ENCODE measurements around the gene SYT11.
"Not testable (repeated sequence)": the region's sequence is repeated elsewhere in the genome, so short reads cannot be mapped to it uniquely, and the experiment has no call there.

The SYT11 gene

GRCh38 chr1:155899683-155900082 lies 40.3 kb downstream of the SYT11 start:
- DNase-seq (ENCODE audit: low read depth in 2 of 2), result no peak

- DNase-seq (ENCODE audit: low read depth in 2 of 2), result no peak
Observed at GRCh38 chr1:155900161-155900560, 40.8 kb downstream of the SYT11 start.

- DNase-seq (ENCODE audit: low read depth in 2 of 2), result no peak
Observed at GRCh38 chr1:155904261-155904660, 44.9 kb downstream of the SYT11 start.

- DNase-seq (ENCODE audit: low read depth in 2 of 2), result no peak
Observed at GRCh38 chr1:155909894-155910293, 50.5 kb downstream of the SYT11 start.

GRCh38 chr1:155910621-155911121 lies 51.3 kb downstream of the SYT11 start:
- no peak for DNase-seq (ENCODE audit: low read depth in 2 of 2)

GRCh38 chr1:155911156-155912055 lies 52.0 kb downstream of the SYT11 start, which contains the start of gene RIT1:
TSS of gene RIT1 (minus strand) at chr1:155911349. CDS start at chr1:155910761, 588 bp downstream.
- peak; percentile 79 to 80 for DNase-seq (ENCODE audit: low read depth in 2 of 2)

- DNase-seq (ENCODE audit: low read depth in 2 of 2), result no peak
Observed at GRCh38 chr1:155912056-155912536, 52.7 kb downstream of the SYT11 start.

- DNase-seq (ENCODE audit: low read depth in 2 of 2), result no peak
Observed at GRCh38 chr1:155913969-155914757, 54.8 kb downstream of the SYT11 start.

GRCh38 chr1:155918660-155919059 lies 59.3 kb downstream of the SYT11 start:
- no peak for DNase-seq (ENCODE audit: low read depth in 2 of 2)

GRCh38 chr1:155919801-155920200 lies 60.4 kb downstream of the SYT11 start:
- no peak for DNase-seq (ENCODE audit: low read depth in 2 of 2)

- DNase-seq (ENCODE audit: low read depth in 2 of 2), result no peak
Observed at GRCh38 chr1:155920717-155921116, 61.4 kb downstream of the SYT11 start.

- DNase-seq (ENCODE audit: low read depth in 2 of 2), result no peak
Observed at GRCh38 chr1:155925506-155925905, 66.1 kb downstream of the SYT11 start.

GRCh38 chr1:155929057-155929456 lies 69.7 kb downstream of the SYT11 start:
- DNase-seq (ENCODE audit: low read depth in 2 of 2), result no peak

- not testable (repeated sequence) for DNase-seq (ENCODE audit: low read depth in 2 of 2)
Observed at GRCh38 chr1:155930725-155931124, 71.4 kb downstream of the SYT11 start.

GRCh38 chr1:155931332-155932038 lies 72.1 kb downstream of the SYT11 start:
- no peak for DNase-seq (ENCODE audit: low read depth in 2 of 2)

- no peak for DNase-seq (ENCODE audit: low read depth in 2 of 2)
Observed at GRCh38 chr1:155932081-155932480, 72.7 kb downstream of the SYT11 start.

- no peak for DNase-seq (ENCODE audit: low read depth in 2 of 2)
Observed at GRCh38 chr1:155932487-155932886, 73.1 kb downstream of the SYT11 start.

GRCh38 chr1:155933591-155934096 lies 74.3 kb downstream of the SYT11 start:
- no peak for DNase-seq (ENCODE audit: low read depth in 2 of 2)

GRCh38 chr1:155934097-155934935 lies 74.9 kb downstream of the SYT11 start, which contains the start of gene KHDC4:
TSS of gene KHDC4 (minus strand) at chr1:155934413. CDS start at chr1:155934373, 40 bp downstream.
- peak; percentile 84 to 91 for DNase-seq (ENCODE audit: low read depth in 2 of 2)

All from stimulated activated CD8-positive, alpha-beta memory T cell treated with anti-CD3 and anti-CD28 coated beads, Interleukin-2, amount 100 ng/mL, for 48 hours (primary cell).